Mesendoderm (in vitro differentiated cells): ENCODE data around the gene FOXO1.

Experiments used
- DNase-seq: peaks from one replicate; pipeline ENCODE4 v3.0.0; 2013
- H2AK5ac ChIP-seq: 2 replicates; pipeline ENCODE4 v1.6.1; 2013; ENCODE audit warnings: low read length, inconsistent platforms
- H2BK120ac ChIP-seq: 2 replicates; pipeline ENCODE4 v1.6.1; 2013; ENCODE audit warnings: low read depth, mild to moderate bottlenecking, low read length, moderate library complexity, mixed read lengths
- H2BK15ac ChIP-seq: replicated peaks from 2 replicates; pipeline ENCODE4 v1.6.1; 2013; ENCODE audit warnings: low read depth, mild to moderate bottlenecking, moderate library complexity
- H2BK5ac ChIP-seq: 2 replicates; pipeline ENCODE4 v1.6.1; 2013; ENCODE audit warnings: low read length, inconsistent platforms
- H3K18ac ChIP-seq: 2 replicates; pipeline ENCODE4 v1.6.1; 2013; ENCODE audit warnings: mild to moderate bottlenecking, low read length, mixed read lengths
- H3K23ac ChIP-seq: one replicate; pipeline ENCODE4 v1.6.1; 2013; ENCODE audit warnings: low read length
- H3K27ac ChIP-seq: 2 replicates; pipeline ENCODE4 v1.5.1; 2013; ENCODE audit warnings: low read depth, mild to moderate bottlenecking, inconsistent platforms, low read length, moderate library complexity
- H3K27me3 ChIP-seq: 2 replicates; pipeline ENCODE4 v1.6.1; 2013; ENCODE audit warnings: low read length, control low read depth, mild to moderate bottlenecking, inconsistent platforms; ENCODE audit not compliant: insufficient read depth, poor library complexity
- H3K36me3 ChIP-seq: 2 replicates; pipeline ENCODE4 v1.6.1; 2013; ENCODE audit warnings: low read length, inconsistent platforms; ENCODE audit not compliant: control insufficient read depth, insufficient read depth
- H3K4ac ChIP-seq: one replicate; pipeline ENCODE4 v1.6.1; 2013; ENCODE audit warnings: low read depth, mild to moderate bottlenecking, low read length, moderate library complexity
- H3K4me1 ChIP-seq: 2 replicates; pipeline ENCODE4 v1.6.1; 2013; ENCODE audit warnings: low read depth, low read length, inconsistent platforms; ENCODE audit not compliant: control insufficient read depth
- H3K4me2 ChIP-seq: 2 replicates; pipeline ENCODE4 v1.6.1; 2013; ENCODE audit warnings: low read length
- H3K4me3 ChIP-seq: 2 replicates; pipeline ENCODE4 v1.5.1; 2013; ENCODE audit warnings: mild to moderate bottlenecking, low read length
- H3K56ac ChIP-seq: one replicate; pipeline ENCODE4 v1.6.1; 2013; ENCODE audit warnings: low read length
- H3K79me1 ChIP-seq: 2 replicates; pipeline ENCODE4 v1.6.1; 2013; ENCODE audit warnings: low read length, inconsistent platforms
- H3K79me2 ChIP-seq: 2 replicates; pipeline ENCODE4 v1.6.1; 2013; ENCODE audit warnings: mild to moderate bottlenecking, low read length; ENCODE audit not compliant: control insufficient read depth, insufficient read depth
- H3K9ac ChIP-seq: 2 replicates; pipeline ENCODE4 v1.6.1; 2013; ENCODE audit warnings: low read length, inconsistent platforms
- H4K5ac ChIP-seq: one replicate; pipeline ENCODE4 v1.6.1; 2013; ENCODE audit warnings: low read length
- H4K8ac ChIP-seq: one replicate; pipeline ENCODE4 v1.6.1; 2013; ENCODE audit warnings: low read depth, mild to moderate bottlenecking, control low read depth, low read length, moderate library complexity
- WGBS: extraction: QIAGEN DNeasy Blood & Tissue Kit; methylation state at CpG from one replicate; pipeline ENCODE4 v1.1.7; 2013; ENCODE audit warnings: low lambda C conversion rate, missing lambda C conversion rate; ENCODE audit not compliant: insufficient coverage; ENCODE audit errors: extremely low coverage; 5-methylcytosine and 5-hydroxymethylcytosine counted together

FOXO1 gene

GRCh38 chr13:40530961-40531360 is 135.5 kb downstream of the FOXO1 start:
- DNase-seq = no peak
- no peak overlapping the region for H3K56ac ChIP-seq
- H3K36me3 ChIP-seq = no peaks in the 10 kb centered on the region
- H3K9ac ChIP-seq = no peak overlapping the region
- WGBS = no CpG with 5 or more reads among the region's 1 CpG
- no peak overlapping the region for H2BK5ac ChIP-seq
- no peak overlapping the region for H3K27ac ChIP-seq
- H3K4me3 ChIP-seq = no peak overlapping the region
- no peak overlapping the region for H2AK5ac ChIP-seq
- no peak overlapping the region for H3K23ac ChIP-seq
- no peak overlapping the region for H4K5ac ChIP-seq
- H2BK120ac ChIP-seq = no peak overlapping the region
- no peaks in the 10 kb centered on the region for H3K79me1 ChIP-seq
- H3K18ac ChIP-seq = no peak overlapping the region
- H3K4ac ChIP-seq = no peak overlapping the region
- H3K4me1 ChIP-seq = no peaks in the 10 kb centered on the region
- H3K4me2 ChIP-seq = no peak overlapping the region
- no peaks in the 10 kb centered on the region for H3K27me3 ChIP-seq
- no peaks in the 10 kb centered on the region for H3K79me2 ChIP-seq
- H4K8ac ChIP-seq = no peak overlapping the region
- H2BK15ac ChIP-seq = no peak overlapping the region

- no CpG with 5 or more reads among the region's 6 CpGs for WGBS
- DNase-seq = no peak
Observed at GRCh38 chr13:40528881-40529280, 137.6 kb downstream of the FOXO1 start.

GRCh38 chr13:40527914-40528313 is 138.5 kb downstream of the FOXO1 start:
- H3K79me2 ChIP-seq = no peaks in the 10 kb centered on the region
- no peak overlapping the region for H4K8ac ChIP-seq
- H3K4me1 ChIP-seq = no peaks in the 10 kb centered on the region
- H4K5ac ChIP-seq = no peak overlapping the region
- H3K4ac ChIP-seq = no peak overlapping the region
- DNase-seq = no peak
- H3K79me1 ChIP-seq = no peaks in the 10 kb centered on the region
- H2AK5ac ChIP-seq = no peak overlapping the region
- no peak overlapping the region for H3K18ac ChIP-seq
- H3K9ac ChIP-seq = no peak overlapping the region
- no CpG with 5 or more reads among the region's 1 CpG for WGBS
- no peak overlapping the region for H2BK5ac ChIP-seq
- no peaks in the 10 kb centered on the region for H3K27me3 ChIP-seq
- H3K36me3 ChIP-seq = no peaks in the 10 kb centered on the region
- no peak overlapping the region for H2BK15ac ChIP-seq
- no peak overlapping the region for H3K27ac ChIP-seq
- no peak overlapping the region for H2BK120ac ChIP-seq
- H3K4me2 ChIP-seq = no peak overlapping the region
- no peak overlapping the region for H3K4me3 ChIP-seq
- no peak overlapping the region for H3K23ac ChIP-seq
- no peak overlapping the region for H3K56ac ChIP-seq

More at GRCh38 chr13:40528881-40529280, 137.6 kb downstream of the FOXO1 start:
- Histone ChIP-seq H3K4me1 (no peaks in the 10 kb centered on the region), H3K27ac (no peak overlapping the region), H3K79me1 (no peaks in the 10 kb centered on the region), H3K27me3 (no peaks in the 10 kb centered on the region), H3K4me3 (no peak overlapping the region), H2BK120ac (no peak overlapping the region), H3K79me2 (no peaks in the 10 kb centered on the region), H2BK5ac (no peak overlapping the region), H2BK15ac (no peak overlapping the region), H3K4me2 (no peak overlapping the region), H3K36me3 (no peaks in the 10 kb centered on the region), H4K8ac (no peak overlapping the region), H3K18ac (no peak overlapping the region), H4K5ac (no peak overlapping the region), H3K4ac (no peak overlapping the region), H3K56ac (no peak overlapping the region), H2AK5ac (no peak overlapping the region), H3K23ac (no peak overlapping the region), H3K9ac (no peak overlapping the region)

- no peak overlapping the region for H3K27ac ChIP-seq
- no peak overlapping the region for H3K4me2 ChIP-seq
- H3K4me3 ChIP-seq = no peak overlapping the region
- H3K18ac ChIP-seq = no peak overlapping the region
- H3K79me1 ChIP-seq = no peaks in the 10 kb centered on the region
- no peaks in the 10 kb centered on the region for H3K36me3 ChIP-seq
- H3K9ac ChIP-seq = no peak overlapping the region
- H2BK120ac ChIP-seq = no peak overlapping the region
- H4K8ac ChIP-seq = no peak overlapping the region
- H3K4me1 ChIP-seq = peaks cover 7% of the 10 kb centered on the region
- no peak overlapping the region for H3K4ac ChIP-seq
- H3K23ac ChIP-seq = no peak overlapping the region
- no CpG with 5 or more reads among the region's 1 CpG for WGBS
- H3K56ac ChIP-seq = no peak overlapping the region
- no peaks in the 10 kb centered on the region for H3K79me2 ChIP-seq
- H2BK15ac ChIP-seq = no peak overlapping the region
- H4K5ac ChIP-seq = no peak overlapping the region
- no peak for DNase-seq
- no peaks in the 10 kb centered on the region for H3K27me3 ChIP-seq
- no peak overlapping the region for H2AK5ac ChIP-seq
- no peak overlapping the region for H2BK5ac ChIP-seq
Observed at GRCh38 chr13:40522282-40522681, 144.2 kb downstream of the FOXO1 start.

GRCh38 chr13:40520916-40521315 is 145.5 kb downstream of the FOXO1 start:
- H3K18ac ChIP-seq = no peak overlapping the region
- DNase-seq = no peak
- H3K4me3 ChIP-seq = no peak overlapping the region
- H2BK15ac ChIP-seq = no peak overlapping the region
- no peak overlapping the region for H3K9ac ChIP-seq
- H3K56ac ChIP-seq = no peak overlapping the region
- no peak overlapping the region for H2BK5ac ChIP-seq
- no peaks in the 10 kb centered on the region for H3K79me2 ChIP-seq
- peaks cover 8% of the 10 kb centered on the region for H3K4me1 ChIP-seq
- WGBS = no CpG with 5 or more reads among the region's 3 CpGs
- no peak overlapping the region for H2AK5ac ChIP-seq
- H3K23ac ChIP-seq = no peak overlapping the region
- no peak overlapping the region for H2BK120ac ChIP-seq
- H3K4me2 ChIP-seq = no peak overlapping the region
- no peaks in the 10 kb centered on the region for H3K36me3 ChIP-seq
- no peak overlapping the region for H3K27ac ChIP-seq
- no peak overlapping the region for H4K5ac ChIP-seq
- no peak overlapping the region for H3K4ac ChIP-seq
- no peak overlapping the region for H4K8ac ChIP-seq
- no peaks in the 10 kb centered on the region for H3K27me3 ChIP-seq
- H3K79me1 ChIP-seq = no peaks in the 10 kb centered on the region

GRCh38 chr13:40519637-40520036 is 146.8 kb downstream of the FOXO1 start:
- no peak overlapping the region for H3K4ac ChIP-seq
- no peaks in the 10 kb centered on the region for H3K27me3 ChIP-seq
- H3K56ac ChIP-seq = peak overlapping the region; percentile 59
- H3K4me1 ChIP-seq = peaks cover 8% of the 10 kb centered on the region
- H2BK15ac ChIP-seq = no peak overlapping the region
- no peak overlapping the region for H2BK5ac ChIP-seq
- WGBS = no CpG with 5 or more reads among the region's 5 CpGs
- H2BK120ac ChIP-seq = no peak overlapping the region
- no peak overlapping the region for H3K4me3 ChIP-seq
- H3K36me3 ChIP-seq = no peaks in the 10 kb centered on the region
- no peaks in the 10 kb centered on the region for H3K79me2 ChIP-seq
- no peak overlapping the region for H4K5ac ChIP-seq
- H3K27ac ChIP-seq = peak overlapping the region; percentile 51
- H3K18ac ChIP-seq = no peak overlapping the region
- no peak overlapping the region for H4K8ac ChIP-seq
- H3K23ac ChIP-seq = no peak overlapping the region
- no peak overlapping the region for H2AK5ac ChIP-seq
- H3K9ac ChIP-seq = no peak overlapping the region
- H3K4me2 ChIP-seq = no peak overlapping the region
- no peak for DNase-seq
- H3K79me1 ChIP-seq = no peaks in the 10 kb centered on the region
